OCI-LY1 (cell line): ENCODE data around the gene FBXW8.

ENCODE experiments used
- H2AFZ ChIP-seq: fragments of 200-600 bp; sonication (generic), shearing (Covaris generic); 2 replicates; pipeline ENCODE4 v1.6.0; 2014; ENCODE audit warnings: antibody characterized with exemption, mild to moderate bottlenecking, low read length
- H3F3A ChIP-seq: fragments of 200-600 bp; sonication (generic), shearing (Covaris generic); 2 replicates; pipeline ENCODE4 v1.6.0; 2014; ENCODE audit warnings: mild to moderate bottlenecking, antibody characterized with exemption, low read length, moderate library complexity; ENCODE audit not compliant: insufficient read depth
- H3K27ac ChIP-seq: fragments of 200-600 bp; sonication (generic); 2 replicates; pipeline ENCODE4 v1.5.1; 2014; ENCODE audit warnings: low read length, mixed run types, mild to moderate bottlenecking, low read depth; ENCODE audit not compliant: poor library complexity, severe bottlenecking
- H3K27me3 ChIP-seq: fragments of 200-600 bp; sonication (generic); 2 replicates; pipeline ENCODE4 v1.6.0; 2014; ENCODE audit warnings: antibody characterized with exemption, mild to moderate bottlenecking, low read length, moderate library complexity; ENCODE audit not compliant: insufficient read depth
- H3K36me3 ChIP-seq: fragments of 200-600 bp; sonication (generic); 2 replicates; pipeline ENCODE4 v1.6.1; 2014; ENCODE audit warnings: mild to moderate bottlenecking, antibody characterized with exemption, low read length, moderate library complexity, mixed read lengths; ENCODE audit not compliant: insufficient read depth
- H3K4me1 ChIP-seq: fragments of 200-600 bp; sonication (generic); 2 replicates; pipeline ENCODE4 v1.5.1; 2014; ENCODE audit warnings: mild to moderate bottlenecking, low read length, moderate library complexity; ENCODE audit not compliant: insufficient read depth, severe bottlenecking
- H3K4me2 ChIP-seq: fragments of 200-600 bp; sonication (generic), shearing (Covaris generic); 2 replicates; pipeline ENCODE4 v1.6.1; 2014; ENCODE audit warnings: low read length
- H3K4me3 ChIP-seq: fragments of 200-600 bp; sonication (generic); 2 replicates; pipeline ENCODE4 v1.5.1; 2014; ENCODE audit warnings: low read length, low read depth, mild to moderate bottlenecking, mixed read lengths; ENCODE audit not compliant: poor library complexity, severe bottlenecking
- H3K79me2 ChIP-seq: fragments of 200-600 bp; shearing (Covaris generic); 2 replicates; pipeline ENCODE4 v1.6.1; 2016; ENCODE audit warnings: mixed run types, low read length, mixed read lengths; ENCODE audit not compliant: insufficient read depth
- H3K9ac ChIP-seq: fragments of 200-600 bp; sonication (generic), shearing (Covaris generic); 2 replicates; pipeline ENCODE4 v1.6.1; 2014; ENCODE audit warnings: mild to moderate bottlenecking, low read length, mixed read lengths
- H3K9me2 ChIP-seq: fragments of 200-600 bp; sonication (generic), shearing (Covaris generic); 2 replicates; pipeline ENCODE4 v1.6.1; 2014; ENCODE audit warnings: low read depth, mild to moderate bottlenecking, low read length, mixed read lengths
- H3K9me3 ChIP-seq: fragments of 200-600 bp; shearing (Covaris generic); 2 replicates; pipeline ENCODE4 v1.6.1; 2014; ENCODE audit warnings: low read length, mixed read lengths
- H4K20me1 ChIP-seq: fragments of 200-600 bp; sonication (generic), shearing (Covaris generic); 2 replicates; pipeline ENCODE4 v1.6.0; 2016; ENCODE audit warnings: mild to moderate bottlenecking, low read length; ENCODE audit not compliant: insufficient read depth
- CTCF ChIP-seq: fragments of 200-600 bp; sonication (generic), shearing (Covaris generic); IDR thresholded peaks from 2 replicates; pipeline ENCODE4 v1.5.1; 2017; ENCODE audit warnings: mild to moderate bottlenecking, antibody characterized with exemption, low read length, moderate library complexity, mixed read lengths
- EZH2 ChIP-seq: fragments of 200-600 bp; sonication (generic), shearing (Covaris generic); IDR thresholded peaks from 2 replicates; pipeline ENCODE4 v1.8.0; 2017; ENCODE audit warnings: borderline replicate concordance, mixed run types, mild to moderate bottlenecking, antibody characterized with exemption, low read length, moderate library complexity, mixed read lengths

FBXW8 gene

GRCh38 chr12:117035287-117035686 is 124.5 kb downstream of the FBXW8 start:
- Histone ChIP-seq H3K27ac (no peak overlapping the region), H3K4me3 (no peak overlapping the region), H3K27me3 (peaks cover 6% of the 10 kb centered on the region; the same call in 1 of the 2 replicates), H3K4me1 (peaks cover 5% of the 10 kb centered on the region), H3K9me3 (no peaks in the 10 kb centered on the region), H2AFZ (no peak overlapping the region), H3K36me3 (no peaks in the 10 kb centered on the region; the same call in 1 of the 2 replicates), H3K9ac (no peak overlapping the region), H3K4me2 (no peak overlapping the region), H3K9me2 (no peaks in the 10 kb centered on the region), H3F3A (no peaks in the 10 kb centered on the region), H4K20me1 (no peaks in the 10 kb centered on the region), H3K79me2 (no peaks in the 10 kb centered on the region)
- no peak for TF ChIP-seq CTCF
- no peak for TF ChIP-seq EZH2

DNA sequence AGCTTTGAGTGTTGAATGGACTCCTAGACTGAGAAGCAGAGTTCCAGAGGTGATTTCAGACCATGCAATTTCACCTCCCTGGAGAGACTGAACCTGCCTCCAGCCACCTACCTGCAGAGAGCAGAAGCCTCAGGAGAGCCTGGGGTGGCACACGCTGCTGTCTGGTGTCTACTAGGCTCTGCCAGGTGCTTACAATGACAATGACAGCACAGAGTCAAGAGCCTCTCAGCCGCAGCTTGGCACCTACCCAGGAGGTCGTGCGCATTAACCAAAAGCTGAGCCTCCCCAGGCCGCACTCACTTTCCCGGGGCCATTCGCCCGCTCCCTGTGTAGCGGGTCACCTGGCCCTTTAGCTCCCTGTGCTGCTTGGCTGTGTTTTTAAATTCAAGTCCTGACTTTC is 125.3 kb downstream of the FBXW8 start:
- no peak overlapping the region for H3K27ac ChIP-seq
- peaks cover 6% of the 10 kb centered on the region; the same call in 1 of the 2 replicates for H3K27me3 ChIP-seq
- no peaks in the 10 kb centered on the region for H4K20me1 ChIP-seq
- no peaks in the 10 kb centered on the region for H3K79me2 ChIP-seq
- H3K4me3 ChIP-seq = no peak overlapping the region
- no peaks in the 10 kb centered on the region; the same call in 1 of the 2 replicates for H3K36me3 ChIP-seq
- peaks cover 5% of the 10 kb centered on the region for H3K4me1 ChIP-seq
- H2AFZ ChIP-seq = no peak overlapping the region
- H3F3A ChIP-seq = no peaks in the 10 kb centered on the region
- no peaks in the 10 kb centered on the region for H3K9me2 ChIP-seq
- no peak overlapping the region for H3K9ac ChIP-seq
- no peak for TF ChIP-seq CTCF
- TF ChIP-seq EZH2 = no peak
- no peak overlapping the region for H3K4me2 ChIP-seq
- H3K9me3 ChIP-seq = no peaks in the 10 kb centered on the region

DNA sequence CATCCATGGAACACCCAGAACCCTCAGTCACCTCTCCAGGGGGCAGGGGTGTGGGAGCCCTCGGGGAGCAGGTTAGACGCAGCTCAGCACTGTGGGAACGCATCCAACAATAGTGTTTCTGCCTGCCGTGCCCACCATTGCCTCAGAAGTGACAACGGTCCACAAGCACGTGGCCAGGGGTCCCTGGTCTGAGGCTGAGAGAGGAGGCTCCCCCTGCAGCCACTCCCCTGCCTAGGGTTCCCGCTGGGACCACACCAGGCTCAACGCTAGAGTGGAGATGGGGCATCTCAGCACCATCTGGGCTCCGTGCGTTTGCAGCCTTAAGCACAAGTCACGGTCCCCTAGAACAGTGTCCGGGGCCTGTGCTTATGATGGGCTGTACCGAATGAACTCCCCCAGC is 125.8 kb downstream of the FBXW8 start:
- H3K79me2 ChIP-seq = no peaks in the 10 kb centered on the region
- peaks cover 5% of the 10 kb centered on the region for H3K4me1 ChIP-seq
- no peaks in the 10 kb centered on the region for H3K36me3 ChIP-seq
- no peaks in the 10 kb centered on the region for H3K9me3 ChIP-seq
- H3K27me3 ChIP-seq = peaks cover 6% of the 10 kb centered on the region; the same call in 1 of the 2 replicates
- H2AFZ ChIP-seq = no peak overlapping the region
- H3K27ac ChIP-seq = no peak overlapping the region
- H4K20me1 ChIP-seq = no peaks in the 10 kb centered on the region
- H3K4me2 ChIP-seq = no peak overlapping the region
- no peak overlapping the region for H3K9ac ChIP-seq
- H3F3A ChIP-seq = no peaks in the 10 kb centered on the region
- no peak for TF ChIP-seq CTCF
- TF ChIP-seq EZH2 = no peak
- H3K9me2 ChIP-seq = no peaks in the 10 kb centered on the region
- no peak overlapping the region for H3K4me3 ChIP-seq
